Liver (tissue), 3 donors: ENCODE results near the gene SKI.

Experiments
- EGR1 ChIP-seq, 2 donors: IDR thresholded peaks; 2 replicates each; pipeline ENCODE4 v1.6.1; 2016 to 2018; ENCODE audit warnings: antibody characterized with exemption in 2 of 2, low read depth in 2 of 2
- FOXA1 ChIP-seq: IDR thresholded peaks from 2 replicates; pipeline ENCODE4 v1.6.1; 2016; ENCODE audit warnings: antibody characterized with exemption
- GABPA ChIP-seq, 2 donors: IDR thresholded peaks in 1 of 2; conservative IDR thresholded peaks in 1 of 2; 2 replicates each; pipeline ENCODE4 v1.6.1; 2016; ENCODE audit warnings: antibody characterized with exemption in 2 of 2, mild to moderate bottlenecking in 1 of 2, moderate library complexity in 1 of 2
- JUND ChIP-seq, 2 donors: IDR thresholded peaks; 2 replicates each; pipeline ENCODE4 v1.6.1; 2016; ENCODE audit warnings: antibody characterized with exemption in 2 of 2
- REST ChIP-seq: IDR thresholded peaks from 2 replicates; pipeline ENCODE4 v1.6.1; 2016; ENCODE audit warnings: antibody characterized with exemption, mild to moderate bottlenecking
- RXRA ChIP-seq, 2 donors: IDR thresholded peaks; 2 replicates each; pipeline ENCODE4 v1.6.1; 2017 to 2018; ENCODE audit warnings: antibody characterized with exemption in 2 of 2, mild to moderate bottlenecking in 1 of 2
- SP1 ChIP-seq: IDR thresholded peaks from 2 replicates; pipeline ENCODE4 v1.6.1; 2018; ENCODE audit warnings: antibody characterized with exemption, mild to moderate bottlenecking
- TAF1 ChIP-seq: conservative IDR thresholded peaks from 2 replicates; pipeline ENCODE4 v1.6.1; 2016; ENCODE audit warnings: antibody characterized with exemption, mild to moderate bottlenecking
- YY1 ChIP-seq: IDR thresholded peaks from 2 replicates; pipeline ENCODE4 v1.6.1; 2016; ENCODE audit warnings: antibody characterized with exemption, mild to moderate bottlenecking
- TF ChIP-seq, protein P1 (sequence below): fragments of 150-350 bp; IDR thresholded peaks from 2 replicates; pipeline ENCODE4 v1.5.1; 2017; ENCODE audit warnings: improper control_type of control experiment, low read depth, low read length; ENCODE audit not compliant: missing input control
- TF ChIP-seq, protein P2 (sequence below): IDR thresholded peaks from 2 replicates; pipeline ENCODE4 v1.6.1; 2016; ENCODE audit warnings: antibody characterized with exemption
- donor health status: healthy.
- donor health status: healthy.

- TF ChIP-seq, protein P1, sequence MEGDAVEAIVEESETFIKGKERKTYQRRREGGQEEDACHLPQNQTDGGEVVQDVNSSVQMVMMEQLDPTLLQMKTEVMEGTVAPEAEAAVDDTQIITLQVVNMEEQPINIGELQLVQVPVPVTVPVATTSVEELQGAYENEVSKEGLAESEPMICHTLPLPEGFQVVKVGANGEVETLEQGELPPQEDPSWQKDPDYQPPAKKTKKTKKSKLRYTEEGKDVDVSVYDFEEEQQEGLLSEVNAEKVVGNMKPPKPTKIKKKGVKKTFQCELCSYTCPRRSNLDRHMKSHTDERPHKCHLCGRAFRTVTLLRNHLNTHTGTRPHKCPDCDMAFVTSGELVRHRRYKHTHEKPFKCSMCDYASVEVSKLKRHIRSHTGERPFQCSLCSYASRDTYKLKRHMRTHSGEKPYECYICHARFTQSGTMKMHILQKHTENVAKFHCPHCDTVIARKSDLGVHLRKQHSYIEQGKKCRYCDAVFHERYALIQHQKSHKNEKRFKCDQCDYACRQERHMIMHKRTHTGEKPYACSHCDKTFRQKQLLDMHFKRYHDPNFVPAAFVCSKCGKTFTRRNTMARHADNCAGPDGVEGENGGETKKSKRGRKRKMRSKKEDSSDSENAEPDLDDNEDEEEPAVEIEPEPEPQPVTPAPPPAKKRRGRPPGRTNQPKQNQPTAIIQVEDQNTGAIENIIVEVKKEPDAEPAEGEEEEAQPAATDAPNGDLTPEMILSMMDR, result no peak
- TF ChIP-seq RXRA (IDR thresholded peaks at IDR 0.05), result no peak
- TF ChIP-seq EGR1 (IDR thresholded peaks at IDR 0.05; ENCODE audit: low read depth in 2 of 2), result no peak
- no peak for TF ChIP-seq TAF1
- no peak for TF ChIP-seq YY1
- TF ChIP-seq GABPA (IDR thresholded peaks at IDR 0.05 in 1 of 2, conservative IDR thresholded peaks at IDR 0.05 in 1 of 2), result no peak
- no peak for TF ChIP-seq FOXA1
- TF ChIP-seq REST, result no peak
- TF ChIP-seq, protein P2, sequence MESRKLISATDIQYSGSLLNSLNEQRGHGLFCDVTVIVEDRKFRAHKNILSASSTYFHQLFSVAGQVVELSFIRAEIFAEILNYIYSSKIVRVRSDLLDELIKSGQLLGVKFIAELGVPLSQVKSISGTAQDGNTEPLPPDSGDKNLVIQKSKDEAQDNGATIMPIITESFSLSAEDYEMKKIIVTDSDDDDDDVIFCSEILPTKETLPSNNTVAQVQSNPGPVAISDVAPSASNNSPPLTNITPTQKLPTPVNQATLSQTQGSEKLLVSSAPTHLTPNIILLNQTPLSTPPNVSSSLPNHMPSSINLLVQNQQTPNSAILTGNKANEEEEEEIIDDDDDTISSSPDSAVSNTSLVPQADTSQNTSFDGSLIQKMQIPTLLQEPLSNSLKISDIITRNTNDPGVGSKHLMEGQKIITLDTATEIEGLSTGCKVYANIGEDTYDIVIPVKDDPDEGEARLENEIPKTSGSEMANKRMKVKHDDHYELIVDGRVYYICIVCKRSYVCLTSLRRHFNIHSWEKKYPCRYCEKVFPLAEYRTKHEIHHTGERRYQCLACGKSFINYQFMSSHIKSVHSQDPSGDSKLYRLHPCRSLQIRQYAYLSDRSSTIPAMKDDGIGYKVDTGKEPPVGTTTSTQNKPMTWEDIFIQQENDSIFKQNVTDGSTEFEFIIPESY, result no peak
- no peak for TF ChIP-seq SP1
- no peak for TF ChIP-seq JUND (IDR thresholded peaks at IDR 0.05)
Observed at GRCh38 chr1:2300004-2300771, 72.1 kb downstream of the SKI start.
